Large intestine (tissue), 3 donors: ENCODE data around the gene TMEM132A. TPM values are rescaled to one million over a fixed set of nuclear protein-coding genes. Genes with fewer than 3 reads are reported as not detected.
A peak's percentile ranks its signal among the peaks of the same experiment; 100 is the strongest.

Experiments used
- DNase-seq, 2 donors: peaks; one replicate each; pipeline versions ENCODE4 v3.0.0 to v3.0.0-alpha.2; 2013
- H3K27ac ChIP-seq: one replicate; pipeline ENCODE4 v1.5.1; 2013; ENCODE audit warnings: low read length
- H3K27me3 ChIP-seq: 2 replicates; pipeline ENCODE4 v1.6.1; 2013; ENCODE audit warnings: low read length; ENCODE audit not compliant: control insufficient read depth, insufficient read depth
- H3K36me3 ChIP-seq: 2 replicates; pipeline ENCODE4 v1.6.1; 2013; ENCODE audit warnings: low read length; ENCODE audit not compliant: control insufficient read depth, insufficient read depth
- H3K4me1 ChIP-seq: one replicate; pipeline ENCODE4 v1.6.1; 2013; ENCODE audit warnings: low read length; ENCODE audit not compliant: control insufficient read depth, insufficient read depth
- H3K4me3 ChIP-seq: one replicate; pipeline ENCODE4 v1.5.1; 2013; ENCODE audit warnings: low read length
- H3K9me3 ChIP-seq: one replicate; pipeline ENCODE4 v1.6.1; 2013; ENCODE audit warnings: mild to moderate bottlenecking, low read depth, low read length, moderate library complexity; ENCODE audit not compliant: control insufficient read depth
- WGBS: methylation state at CpG from one replicate; pipeline ENCODE4 v1.1.5; 2013; ENCODE audit warnings: low lambda C conversion rate; ENCODE audit not compliant: insufficient coverage; 5-methylcytosine and 5-hydroxymethylcytosine counted together
- polyA plus RNA-seq: library from polyadenylated mRNA; unstranded; fragments of 120-200 nt; gene quantifications from one replicate; pipeline ENCODE4 v1.2.1, GENCODE V29; 2013

Gene TMEM132A
- polyA plus RNA-seq, 1 donor, result 19.6 TPM

DNA sequence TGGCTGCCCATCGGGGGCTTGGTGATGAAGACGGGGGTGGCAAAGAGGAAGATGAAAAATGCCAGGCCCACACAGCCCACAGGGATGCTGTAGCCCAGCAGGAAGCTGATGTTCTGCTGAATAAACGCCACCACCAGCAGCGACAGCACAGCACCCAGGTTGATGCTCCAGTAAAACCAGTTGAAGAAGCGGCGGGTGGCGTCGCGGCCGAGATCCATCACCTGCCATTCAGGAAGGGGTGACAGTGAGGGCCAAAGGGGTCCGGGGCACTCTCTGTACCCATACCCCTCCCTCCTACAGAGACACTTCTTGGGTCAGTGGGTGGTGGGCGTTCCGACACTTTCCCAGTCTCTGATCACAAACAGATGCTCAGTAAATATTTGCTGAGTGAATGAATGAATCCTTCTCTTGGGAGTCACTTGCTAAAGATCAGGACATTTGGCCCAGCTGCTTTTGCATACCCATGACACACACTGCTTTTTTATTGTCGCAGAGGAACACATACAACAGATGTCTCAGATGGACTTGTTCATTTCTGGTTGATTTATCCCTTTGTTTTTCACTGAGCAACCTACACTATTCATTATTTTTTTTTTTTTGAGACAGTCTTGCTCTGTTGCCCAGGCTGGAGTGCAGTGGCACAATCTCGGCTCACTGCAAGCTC lies 22.5 kb downstream of the TMEM132A start:
- H3K36me3 ChIP-seq, result peaks cover 3% of the 10 kb centered on the region
- no peaks in the 10 kb centered on the region for H3K9me3 ChIP-seq
- H3K27ac ChIP-seq, result no peak overlapping the region
- WGBS, result no CpG with 5 or more reads among the region's 15 CpGs
- H3K4me3 ChIP-seq, result no peak overlapping the region
- DNase-seq, result no peak
- H3K4me1 ChIP-seq, result peaks cover 3% of the 10 kb centered on the region
- H3K27me3 ChIP-seq, result peaks cover 18% of the 10 kb centered on the region

- Histone ChIP-seq H3K27ac (no peak overlapping the region), H3K27me3 (peaks cover 27% of the 10 kb centered on the region), H3K36me3 (peaks cover 3% of the 10 kb centered on the region), H3K9me3 (no peaks in the 10 kb centered on the region), H3K4me3 (no peak overlapping the region), H3K4me1 (peaks cover 7% of the 10 kb centered on the region)
- no peak for DNase-seq
- no CpG with 5 or more reads among the region's 2 CpGs for WGBS
These were observed 23.4 kb downstream of the TMEM132A start for GRCh38 chr11:60947700-60948099.

- Histone ChIP-seq H3K9me3 (no peaks in the 10 kb centered on the region), H3K4me3 (no peak overlapping the region), H3K27ac (no peak overlapping the region), H3K36me3 (peaks cover 3% of the 10 kb centered on the region), H3K4me1 (peaks cover 7% of the 10 kb centered on the region), H3K27me3 (peaks cover 28% of the 10 kb centered on the region)
- no peak for DNase-seq
- no CpG with 5 or more reads among the region's 5 CpGs for WGBS
These were observed 24.0 kb downstream of the TMEM132A start for GRCh38 chr11:60948250-60948649.

- Histone ChIP-seq H3K36me3 (no peaks in the 10 kb centered on the region), H3K9me3 (no peaks in the 10 kb centered on the region), H3K27ac (no peak overlapping the region), H3K4me1 (peaks cover 7% of the 10 kb centered on the region), H3K27me3 (peaks cover 28% of the 10 kb centered on the region), H3K4me3 (peak overlapping the region; percentile 9)
- WGBS, result 71% methylated on average over 1 of the region's 6 CpGs
- no peak for DNase-seq
These were observed 25.8 kb downstream of the TMEM132A start for GRCh38 chr11:60950024-60950423.

- Histone ChIP-seq H3K27ac (no peak overlapping the region), H3K9me3 (no peaks in the 10 kb centered on the region), H3K27me3 (peaks cover 28% of the 10 kb centered on the region), H3K4me3 (peak overlapping the region; percentile 45), H3K36me3 (no peaks in the 10 kb centered on the region), H3K4me1 (peaks cover 7% of the 10 kb centered on the region)
- peak; percentile 38 to 60 for DNase-seq
- WGBS, result no CpG with 5 or more reads among the region's 86 CpGs
These were observed 26.8 kb downstream of the TMEM132A start for GRCh38 chr11:60950933-60951605.

- 18% methylated on average over 4 of the region's 8 CpGs for WGBS
- Histone ChIP-seq H3K27me3 (peaks cover 28% of the 10 kb centered on the region), H3K36me3 (no peaks in the 10 kb centered on the region), H3K4me3 (peak overlapping the region; percentile 45), H3K27ac (peak overlapping the region; percentile 52), H3K9me3 (no peaks in the 10 kb centered on the region), H3K4me1 (peaks cover 7% of the 10 kb centered on the region)
- no peak for DNase-seq
These were observed 27.3 kb downstream of the TMEM132A start for GRCh38 chr11:60951606-60951903.

- 17% methylated on average over 3 of the region's 23 CpGs for WGBS
- H3K27me3 ChIP-seq, result peaks cover 28% of the 10 kb centered on the region
- H3K4me1 ChIP-seq, result peaks cover 7% of the 10 kb centered on the region
- peak within 1 kb of the TSS; percentile 45 for H3K4me3 ChIP-seq
- no peaks in the 10 kb centered on the region for H3K9me3 ChIP-seq
- H3K27ac ChIP-seq, result peak within 1 kb of the TSS; percentile 52
- H3K36me3 ChIP-seq, result no peaks in the 10 kb centered on the region
- peak in 1 of 2 donors; percentile 63 for DNase-seq
These were observed 27.9 kb downstream of the TMEM132A start, which contains the start of gene SLC15A3 for GRCh38 chr11:60951904-60952741. Gene SLC15A3 (minus strand): TSS chr11:60952176. CDS start chr11:60951551, 625 bp downstream.

DNA sequence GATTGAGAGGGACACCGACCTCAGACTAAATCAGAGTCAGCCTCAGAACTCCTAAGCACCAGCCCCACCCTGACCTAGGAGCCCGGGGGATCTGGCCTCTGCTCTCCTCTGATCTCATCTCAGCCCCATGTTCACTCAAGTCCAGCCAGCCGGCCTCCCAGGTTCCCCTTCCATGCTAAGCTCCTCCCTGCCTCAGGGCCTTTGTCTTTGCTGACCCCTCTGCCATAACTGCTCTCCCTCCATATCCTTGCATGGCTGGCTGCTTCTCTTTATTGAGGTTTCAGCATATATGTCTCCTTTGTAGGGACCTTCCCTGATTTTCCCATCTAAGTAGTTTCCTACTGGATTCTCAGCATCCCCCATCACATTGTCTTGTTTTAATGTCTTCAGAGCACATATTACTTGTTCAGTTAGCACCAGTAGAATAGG lies 28.5 kb downstream of the TMEM132A start:
- Histone ChIP-seq H3K9me3 (no peaks in the 10 kb centered on the region), H3K27ac (peak overlapping the region; percentile 52), H3K27me3 (peaks cover 28% of the 10 kb centered on the region), H3K4me1 (peaks cover 7% of the 10 kb centered on the region), H3K36me3 (no peaks in the 10 kb centered on the region), H3K4me3 (peak overlapping the region; percentile 45)
- 67% methylated on average over 1 of the region's 3 CpGs for WGBS
- DNase-seq, result no peak

DNA sequence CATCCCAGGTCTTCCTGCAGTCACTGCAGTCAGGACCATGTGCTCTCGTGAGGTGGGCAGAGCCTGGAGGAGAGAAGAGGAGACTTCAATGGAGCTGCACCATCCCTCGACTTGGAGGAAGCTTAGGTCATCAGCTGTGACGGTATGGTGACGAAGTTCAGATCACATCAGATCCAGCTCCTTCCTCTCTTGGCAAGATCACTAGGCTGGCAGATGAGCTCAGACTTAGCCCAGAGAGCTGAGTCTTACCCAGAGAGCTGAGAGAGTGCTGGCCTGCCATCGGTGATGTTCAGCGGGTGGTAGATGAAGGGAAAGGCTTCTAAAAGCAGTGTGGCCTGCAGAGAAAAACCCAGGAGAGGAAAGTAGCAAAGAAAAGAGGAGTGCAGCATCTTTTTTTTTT lies 29.5 kb downstream of the TMEM132A start:
- Histone ChIP-seq H3K4me3 (no peak overlapping the region), H3K36me3 (no peaks in the 10 kb centered on the region), H3K4me1 (peaks cover 7% of the 10 kb centered on the region), H3K27ac (no peak overlapping the region), H3K27me3 (peaks cover 28% of the 10 kb centered on the region), H3K9me3 (no peaks in the 10 kb centered on the region)
- no CpG with 5 or more reads among the region's 6 CpGs for WGBS
- no peak for DNase-seq

GRCh38 chr11:60954421-60954820 lies 30.2 kb downstream of the TMEM132A start:
- DNase-seq, result no peak
- no peak overlapping the region for H3K27ac ChIP-seq
- no peaks in the 10 kb centered on the region for H3K9me3 ChIP-seq
- H3K4me1 ChIP-seq, result peaks cover 7% of the 10 kb centered on the region
- no CpG with 5 or more reads among the region's 5 CpGs for WGBS
- H3K36me3 ChIP-seq, result no peaks in the 10 kb centered on the region
- peaks cover 28% of the 10 kb centered on the region for H3K27me3 ChIP-seq
- no peak overlapping the region for H3K4me3 ChIP-seq
